NCI-H2171 treated with DMSO at 0.1 percent for 48 hours (cell line): Measurements from ENCODE around the gene NUP93.
"Not testable (repeated sequence)": the region's sequence is repeated elsewhere in the genome, so short reads cannot be mapped to it uniquely, and the experiment has no call there.

Experiments
- DNase-seq: peaks from one replicate; lab custom pipeline; 2025; lab: John Stamatoyannopoulos, UW

Gene NUP93

GRCh38 chr16:56870276-56870888, 140.5 kb downstream of the NUP93 start:
- DNase-seq, result no peak

- no peak for DNase-seq
These were observed 141.3 kb downstream of the NUP93 start for GRCh38 chr16:56871172-56871593.

- no peak for DNase-seq
These were observed 143.0 kb downstream of the NUP93 start for GRCh38 chr16:56872863-56873391.

- peak; percentile 10 for DNase-seq
These were observed 144.9 kb downstream of the NUP93 start for GRCh38 chr16:56874800-56875199.

GRCh38 chr16:56876048-56876447, 146.1 kb downstream of the NUP93 start:
- DNase-seq, result no peak

GRCh38 chr16:56877486-56878182, 147.7 kb downstream of the NUP93 start:
- DNase-seq, result no peak

GRCh38 chr16:56878282-56878854, 148.4 kb downstream of the NUP93 start:
- DNase-seq, result no peak

GRCh38 chr16:56879276-56879675, 149.3 kb downstream of the NUP93 start:
- no peak for DNase-seq

GRCh38 chr16:56880176-56880575, 150.2 kb downstream of the NUP93 start:
- DNase-seq, result no peak

GRCh38 chr16:56880685-56881084, 150.8 kb downstream of the NUP93 start:
- DNase-seq, result no peak

- no peak for DNase-seq
These were observed 152.3 kb downstream of the NUP93 start for GRCh38 chr16:56882077-56882800.

- no peak for DNase-seq
These were observed 153.7 kb downstream of the NUP93 start for GRCh38 chr16:56883586-56883985.

GRCh38 chr16:56884026-56884582, 154.2 kb downstream of the NUP93 start:
- DNase-seq, result no peak

GRCh38 chr16:56884929-56885328, 155.0 kb downstream of the NUP93 start:
- not testable (repeated sequence) for DNase-seq

GRCh38 chr16:56885446-56886162, 155.7 kb downstream of the NUP93 start:
- no peak for DNase-seq

GRCh38 chr16:56886296-56886695, 156.4 kb downstream of the NUP93 start:
- DNase-seq, result no peak

GRCh38 chr16:56886826-56887225, 156.9 kb downstream of the NUP93 start:
- DNase-seq, result no peak

GRCh38 chr16:56888806-56889205, 158.9 kb downstream of the NUP93 start:
- no peak for DNase-seq

- DNase-seq, result no peak
These were observed 159.3 kb downstream of the NUP93 start for GRCh38 chr16:56889206-56889605.

GRCh38 chr16:56891685-56892084, 161.8 kb downstream of the NUP93 start:
- no peak for DNase-seq

- DNase-seq, result no peak
These were observed 162.8 kb downstream of the NUP93 start for GRCh38 chr16:56892705-56893104.
